Measurements from ENCODE around the gene CDCP2.

DNA sequence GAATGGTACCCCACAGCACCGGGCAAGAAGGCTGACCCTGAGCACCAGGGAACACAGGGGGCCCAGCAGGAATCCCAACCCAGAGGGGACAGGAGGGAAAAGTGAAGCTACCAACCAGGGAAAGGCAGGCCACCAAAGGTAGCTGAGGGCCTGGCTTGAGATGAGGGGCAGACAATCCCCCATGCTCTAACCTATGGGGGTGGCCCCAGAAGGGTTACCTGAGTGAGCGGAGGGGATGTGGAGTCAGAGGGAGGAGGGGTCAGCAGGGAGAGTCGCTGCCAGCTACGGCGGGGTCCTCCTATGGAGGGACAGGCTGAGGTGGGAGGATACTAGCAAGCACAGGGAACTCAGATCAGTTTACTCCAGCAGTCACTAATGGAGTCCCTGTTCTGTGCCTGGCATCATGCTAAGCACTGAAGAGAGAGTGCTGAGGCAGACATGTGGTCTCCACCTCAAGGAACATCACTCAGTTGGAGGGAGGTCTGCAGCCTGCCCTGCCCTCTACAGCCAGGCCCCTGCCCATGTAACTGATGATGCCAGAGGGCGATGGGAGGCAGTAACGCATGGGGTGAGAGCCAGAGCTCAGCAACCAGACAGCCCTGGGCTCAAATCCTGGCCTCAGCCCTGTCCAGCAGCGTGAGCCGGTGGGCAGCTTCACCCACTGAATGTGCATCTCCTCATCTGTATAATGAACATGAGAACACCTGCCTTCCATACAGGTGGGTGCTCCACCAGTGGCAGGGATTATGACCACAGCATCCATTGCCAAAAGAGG is 25.7 kb upstream of the CDCP2 start:
- no peak for TF ChIP-seq CTCF (IDR thresholded peaks at IDR 0.05)
- TF ChIP-seq POLR2A (IDR thresholded peaks at IDR 0.05), result no peak
